Measurements from ENCODE around the gene NKX6-2.

The NKX6-2 gene

DNA sequence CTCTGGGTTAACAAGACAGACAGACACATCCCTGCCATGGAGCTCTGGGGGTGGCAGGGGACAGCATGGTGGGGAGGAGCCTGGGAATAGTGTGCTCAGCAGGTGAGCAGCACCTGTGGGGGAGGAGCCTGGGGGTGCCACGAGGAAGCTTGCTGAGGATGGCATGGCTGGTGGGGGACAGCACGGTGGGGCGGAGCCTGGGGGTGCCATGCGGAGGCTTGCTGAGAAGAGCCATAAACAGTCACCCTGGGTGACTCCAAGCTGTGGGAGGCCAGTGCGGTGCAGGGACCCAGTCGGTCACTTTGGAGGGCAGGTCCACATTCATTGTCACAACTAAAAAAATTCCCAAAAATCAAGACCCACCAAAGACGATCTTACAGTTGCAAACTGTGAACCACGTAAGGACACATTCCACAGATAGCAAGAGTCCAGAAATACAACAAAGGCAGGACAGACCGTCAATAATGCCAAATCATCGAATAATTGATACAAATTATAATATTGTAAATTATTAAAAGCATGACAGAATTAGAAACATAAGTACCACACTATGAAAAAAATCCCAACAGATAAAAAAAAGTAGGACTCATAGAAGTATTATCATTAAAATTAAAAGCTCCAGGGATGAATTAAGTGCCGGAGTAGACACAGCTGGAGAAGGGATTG, 24.4 kb downstream of the NKX6-2 start:
- CTCF ChIA-PET, result no interaction called here

DNA sequence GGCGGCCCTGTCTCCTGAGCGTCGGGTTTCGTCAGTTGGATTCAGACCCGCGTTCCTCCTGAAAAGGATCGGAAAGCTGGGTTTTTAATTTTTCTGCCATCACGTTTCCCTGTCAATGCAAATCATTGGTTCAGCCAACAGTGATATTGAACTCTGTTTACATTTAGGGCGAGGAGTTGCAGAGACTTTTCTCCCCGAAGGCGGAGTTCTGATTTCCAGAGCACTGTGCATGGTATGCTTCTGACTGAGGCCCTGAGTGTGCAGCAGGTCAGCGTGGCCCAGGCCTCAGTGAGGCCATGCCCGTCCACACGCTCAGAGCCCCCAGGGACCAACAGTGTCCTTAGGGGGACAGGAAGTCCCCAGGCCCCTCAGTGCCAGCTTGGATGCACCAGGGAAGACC, 27.1 kb downstream of the NKX6-2 start:
- no peak for TF ChIP-seq LEF1 (IDR thresholded peaks at IDR 0.05; ENCODE audit: borderline replicate concordance)
- no peak for TF ChIP-seq PKNOX1 (IDR thresholded peaks at IDR 0.05)
- POLR2A ChIA-PET, result no interaction called here
- CTCF ChIA-PET, result no interaction called here
- no peak for DNase-seq (ENCODE audit: extremely low spot score)

More for the DNA sequence above, 24.4 kb downstream of the NKX6-2 start:
- no peak for DNase-seq (ENCODE audit: extremely low spot score)
- POLR2A ChIA-PET, result no interaction called here
- TF ChIP-seq SUZ12 (IDR thresholded peaks at IDR 0.05) (no peak), FOXM1 (IDR thresholded peaks at IDR 0.05; ENCODE audit: borderline replicate concordance) (no peak), TARDBP (IDR thresholded peaks at IDR 0.05) (no peak), SP1 (IDR thresholded peaks at IDR 0.05) (no peak), CTBP1 (IDR thresholded peaks at IDR 0.05; ENCODE audit: borderline replicate concordance) (no peak), BHLHE40 (IDR thresholded peaks at IDR 0.05; ENCODE audit: borderline replicate concordance) (no peak), FOXK2 (IDR thresholded peaks at IDR 0.05) (no peak), HDGF (IDR thresholded peaks at IDR 0.05; ENCODE audit: borderline replicate concordance) (no peak)

DNA sequence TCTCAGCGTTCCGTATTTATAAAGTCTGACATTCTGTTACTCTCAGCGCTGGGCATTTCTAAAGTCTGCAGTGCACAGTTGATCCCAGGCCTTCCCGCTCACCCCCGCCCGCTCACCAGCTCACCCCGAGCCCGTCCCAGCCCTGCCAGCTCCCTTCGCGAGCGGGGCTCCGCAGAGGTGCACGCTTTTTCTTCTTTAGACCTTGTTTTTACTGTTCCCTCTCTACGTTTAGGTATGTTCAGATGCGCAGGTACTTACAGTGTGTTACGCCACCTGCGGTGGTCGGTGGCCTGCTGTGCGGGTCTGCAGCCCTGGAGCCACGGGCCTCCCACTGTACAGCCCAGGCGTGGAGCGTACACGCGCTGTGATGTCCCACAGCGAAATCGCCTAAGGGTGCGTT, 28.8 kb downstream of the NKX6-2 start:
- DNase-seq (ENCODE audit: extremely low spot score), result no peak
- TF ChIP-seq TARDBP (IDR thresholded peaks at IDR 0.05) (no peak), ELF4 (IDR thresholded peaks at IDR 0.05) (no peak), HDGF (IDR thresholded peaks at IDR 0.05; ENCODE audit: borderline replicate concordance) (no peak), NFRKB (IDR thresholded peaks at IDR 0.05) (no peak), LEF1 (IDR thresholded peaks at IDR 0.05; ENCODE audit: borderline replicate concordance) (no peak), FOXK2 (IDR thresholded peaks at IDR 0.05) (no peak), PKNOX1 (IDR thresholded peaks at IDR 0.05) (no peak), ZNF384 (IDR thresholded peaks at IDR 0.05) (no peak), SP1 (IDR thresholded peaks at IDR 0.05) (no peak), L3MBTL2 (conservative IDR thresholded peaks at IDR 0.05) (no peak), BHLHE40 (IDR thresholded peaks at IDR 0.05; ENCODE audit: borderline replicate concordance) (no peak)
- CTCF ChIA-PET, result no interaction called here
- POLR2A ChIA-PET, result no interaction called here

DNA sequence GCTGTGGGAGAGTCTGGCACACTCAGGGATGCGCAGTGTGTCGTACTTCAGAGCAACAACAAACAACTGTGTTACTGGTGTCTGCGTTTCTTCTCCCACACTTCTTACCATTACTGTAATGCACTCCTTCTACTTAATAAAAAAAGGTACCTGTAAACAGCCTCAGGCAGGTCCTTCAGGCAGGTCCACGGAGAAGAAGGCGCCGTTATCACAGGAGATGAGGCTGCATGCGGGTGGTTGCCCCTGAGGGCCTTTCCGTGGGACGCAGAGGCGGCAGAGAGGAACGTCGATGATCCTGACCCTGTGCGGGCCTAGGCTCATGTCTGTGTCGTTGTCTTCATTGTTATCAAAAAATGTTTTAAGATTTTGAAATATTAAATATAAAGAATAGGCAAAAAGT, 29.4 kb downstream of the NKX6-2 start:
- DNase-seq (ENCODE audit: extremely low spot score), result no peak
- ChIA-PET POLR2A (no interaction called here), CTCF (no interaction called here)
- no peak for TF ChIP-seq ARNT (IDR thresholded peaks at IDR 0.05)

DNA sequence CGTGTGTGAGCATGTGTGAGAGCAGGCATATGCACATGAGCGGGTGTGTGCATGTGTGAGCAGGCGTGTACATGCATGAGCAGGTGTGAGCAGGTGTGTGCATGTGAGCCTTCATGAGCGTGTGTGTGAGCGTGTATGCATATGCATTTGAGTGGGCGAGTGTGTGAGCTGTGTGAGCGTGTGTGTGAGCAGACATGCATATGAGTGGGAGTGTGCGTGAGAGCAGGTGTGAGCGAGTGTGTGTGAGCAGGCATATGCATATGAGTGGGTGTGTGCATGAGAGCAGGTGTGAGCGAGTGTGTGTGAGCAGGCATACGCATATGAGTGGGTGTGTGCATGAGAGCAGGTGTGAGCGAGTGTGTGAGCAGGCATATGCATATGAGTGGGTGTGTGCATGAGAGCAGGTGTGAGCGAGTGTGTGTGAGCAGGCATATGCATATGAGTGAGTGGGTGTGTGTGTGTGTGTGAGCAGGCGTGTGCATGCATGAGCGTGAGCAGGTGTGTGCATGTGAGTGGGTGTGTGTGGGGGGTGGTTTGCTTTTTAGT, 30.7 kb downstream of the NKX6-2 start:
- POLR2A ChIA-PET, result no interaction called here
- no peak for TF ChIP-seq PKNOX1 (IDR thresholded peaks at IDR 0.05)
- TF ChIP-seq FOXK2 (IDR thresholded peaks at IDR 0.05), result no peak
- no peak for TF ChIP-seq L3MBTL2 (conservative IDR thresholded peaks at IDR 0.05)
- no peak for TF ChIP-seq NFRKB (IDR thresholded peaks at IDR 0.05)
- no peak for TF ChIP-seq TARDBP (IDR thresholded peaks at IDR 0.05)
- no peak for TF ChIP-seq ELF4 (IDR thresholded peaks at IDR 0.05)
- TF ChIP-seq LEF1 (IDR thresholded peaks at IDR 0.05; ENCODE audit: borderline replicate concordance), result no peak
- TF ChIP-seq SUZ12 (IDR thresholded peaks at IDR 0.05), result no peak
- no peak for TF ChIP-seq CTBP1 (IDR thresholded peaks at IDR 0.05; ENCODE audit: borderline replicate concordance)
- TF ChIP-seq BHLHE40 (IDR thresholded peaks at IDR 0.05; ENCODE audit: borderline replicate concordance), result no peak
- TF ChIP-seq ARNT (IDR thresholded peaks at IDR 0.05), result no peak
- no peak for TF ChIP-seq FOXM1 (IDR thresholded peaks at IDR 0.05; ENCODE audit: borderline replicate concordance)
- TF ChIP-seq ZNF384 (IDR thresholded peaks at IDR 0.05), result no peak
- CTCF ChIA-PET, result no interaction called here

GRCh38 chr10:132754071-132754470, 31.9 kb downstream of the NKX6-2 start:
- CTCF ChIA-PET, result no interaction called here
- DNase-seq (ENCODE audit: extremely low spot score), result no peak
- POLR2A ChIA-PET, result no interaction called here
- TF ChIP-seq L3MBTL2 (conservative IDR thresholded peaks at IDR 0.05), result no peak
- no peak for TF ChIP-seq ARNT (IDR thresholded peaks at IDR 0.05)
- no peak for TF ChIP-seq ZNF384 (IDR thresholded peaks at IDR 0.05)
- no peak for TF ChIP-seq NFRKB (IDR thresholded peaks at IDR 0.05)
- TF ChIP-seq FOXM1 (IDR thresholded peaks at IDR 0.05; ENCODE audit: borderline replicate concordance), result no peak
- no peak for TF ChIP-seq FOXK2 (IDR thresholded peaks at IDR 0.05)
- no peak for TF ChIP-seq ELF4 (IDR thresholded peaks at IDR 0.05)
- TF ChIP-seq BHLHE40 (IDR thresholded peaks at IDR 0.05; ENCODE audit: borderline replicate concordance), result no peak
- no peak for TF ChIP-seq TARDBP (IDR thresholded peaks at IDR 0.05)

More for the DNA sequence above, 30.7 kb downstream of the NKX6-2 start:
- no peak for DNase-seq (ENCODE audit: extremely low spot score)

DNA sequence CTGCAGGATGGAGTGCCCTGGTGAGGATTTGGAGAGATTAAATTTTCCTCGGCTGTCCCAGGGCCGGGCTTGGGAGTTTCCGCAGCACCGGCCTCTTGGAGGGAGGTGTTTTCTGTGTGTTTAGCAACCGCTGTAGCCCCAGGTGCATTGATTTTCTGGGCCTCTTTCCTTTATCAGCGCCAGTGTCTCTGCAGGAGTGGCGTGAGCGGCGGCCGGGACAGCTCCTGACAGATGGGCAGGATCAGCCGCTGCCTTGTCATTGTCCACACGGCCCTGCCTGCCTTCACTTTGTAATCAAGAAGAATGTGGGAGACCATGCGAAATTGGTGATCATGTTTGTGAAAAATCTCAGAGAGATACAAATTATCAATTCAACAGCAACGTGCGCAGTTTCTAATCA, 32.4 kb downstream of the NKX6-2 start:
- ChIA-PET CTCF (no interaction called here), POLR2A (no interaction called here)
- no peak for DNase-seq (ENCODE audit: extremely low spot score)
- TF ChIP-seq TARDBP (IDR thresholded peaks at IDR 0.05) (no peak), ZNF384 (IDR thresholded peaks at IDR 0.05) (no peak), LEF1 (IDR thresholded peaks at IDR 0.05; ENCODE audit: borderline replicate concordance) (no peak), ARNT (IDR thresholded peaks at IDR 0.05) (no peak), SUZ12 (IDR thresholded peaks at IDR 0.05) (no peak), FOXK2 (IDR thresholded peaks at IDR 0.05) (no peak), FOXA1 (IDR thresholded peaks at IDR 0.05) (no peak), HDGF (IDR thresholded peaks at IDR 0.05; ENCODE audit: borderline replicate concordance) (no peak), ELF4 (IDR thresholded peaks at IDR 0.05) (no peak)

All from HEK293T (cell line).